Mononuclear cell (primary cell): ENCODE measurements around the gene RAB36. TPM values are rescaled to one million over a fixed set of nuclear protein-coding genes. Genes with fewer than 3 reads are reported as not detected.

Experiments used
- H3K27me3 ChIP-seq: 2 replicates; pipeline ENCODE4 v1.6.0; 2011; ENCODE audit warnings: low read length, control low read depth; ENCODE audit not compliant: insufficient read depth
- H3K4me1 ChIP-seq: 2 replicates; pipeline ENCODE4 v1.5.1; 2011; ENCODE audit warnings: mild to moderate bottlenecking, low read length, control low read depth; ENCODE audit not compliant: insufficient read depth
- H3K4me3 ChIP-seq: 2 replicates; pipeline ENCODE4 v1.5.1; 2011; ENCODE audit warnings: mild to moderate bottlenecking, low read length, moderate library complexity
- H3K9me3 ChIP-seq: 2 replicates; pipeline ENCODE4 v1.5.1; 2011; ENCODE audit warnings: low read depth, mild to moderate bottlenecking, control low read depth, low read length
- total RNA-seq: library from RNA; depleted of rRNA; stranded (reverse); fragments of >200 nt; gene quantifications from one replicate; pipeline ENCODE4 v1.2.3, GENCODE V29; 2012

Gene RAB36
- total RNA-seq, 1 donor, result not detected

DNA sequence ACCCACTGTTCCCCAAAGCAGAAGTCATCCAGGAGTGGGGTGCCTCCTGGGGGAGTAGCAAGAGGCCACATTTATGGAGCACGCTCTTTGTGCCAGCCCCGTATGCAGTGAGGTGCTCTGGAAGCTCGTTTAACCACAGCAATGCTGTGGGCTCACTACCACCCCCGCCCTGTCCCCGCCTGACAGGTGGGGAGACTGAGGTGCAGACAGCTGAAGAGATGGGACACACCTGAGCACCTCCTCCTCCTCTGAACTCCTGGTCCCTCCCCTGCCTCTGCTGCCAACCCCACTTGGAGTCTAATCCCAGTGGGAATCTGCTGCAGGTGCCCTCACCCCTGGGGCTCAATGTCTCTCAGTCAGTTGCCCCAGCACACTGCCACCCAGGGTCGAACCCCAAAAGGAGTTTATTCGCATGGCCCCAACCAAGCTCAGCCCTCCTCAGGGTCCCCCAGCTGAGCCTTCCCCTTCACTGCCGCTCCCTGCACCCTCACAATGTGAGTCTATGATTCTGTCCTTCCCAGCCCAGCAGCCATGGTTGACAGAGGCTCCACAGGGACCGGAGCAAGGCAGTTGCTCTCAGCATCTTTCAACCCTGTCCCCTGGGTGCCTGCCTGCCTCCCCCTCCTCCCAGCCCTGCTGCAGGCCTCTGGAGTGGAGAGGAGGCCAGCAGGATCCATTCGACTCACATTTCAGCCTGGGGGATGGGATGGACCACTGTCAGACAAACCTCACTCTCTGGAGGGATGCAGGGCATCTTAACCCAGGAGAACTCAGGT is 21.8 kb downstream of the RAB36 start:
- H3K4me1 ChIP-seq, result no peaks in the 10 kb centered on the region

DNA sequence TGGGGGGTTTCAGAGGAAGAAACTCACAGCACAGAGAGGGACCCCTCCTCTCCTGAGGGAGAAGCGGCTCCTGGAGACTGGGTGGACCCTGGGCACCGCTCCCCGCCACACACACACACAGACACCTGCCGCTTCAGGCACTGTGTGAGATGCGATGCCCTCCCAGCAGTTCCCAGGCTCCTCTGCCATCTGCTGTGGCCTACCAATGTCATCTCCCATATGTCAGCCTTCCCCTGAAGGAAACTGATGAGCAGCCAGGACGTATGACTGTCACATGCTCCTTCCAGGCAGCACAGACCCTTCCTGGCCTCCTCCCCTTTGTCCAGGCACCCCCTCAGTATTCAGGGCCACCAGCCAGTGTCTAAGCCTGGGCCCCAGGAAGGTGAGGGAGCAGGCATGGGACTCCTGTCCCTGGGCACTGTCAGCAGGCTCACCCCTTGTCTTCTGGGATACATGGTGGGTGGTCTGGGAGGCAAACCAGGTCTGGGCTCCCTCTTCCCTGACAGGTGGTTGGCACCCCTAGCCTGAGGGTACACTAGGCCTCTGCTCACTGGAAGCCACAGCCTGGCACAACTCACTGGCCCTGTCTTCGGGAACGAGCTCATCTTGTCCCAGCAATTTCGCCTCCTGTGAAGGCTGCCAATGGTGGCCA is 23.2 kb downstream of the RAB36 start:
- H3K4me1 ChIP-seq, result no peaks in the 10 kb centered on the region
- no peak overlapping the region for H3K4me3 ChIP-seq
- H3K9me3 ChIP-seq, result no peaks in the 10 kb centered on the region
- no peaks in the 10 kb centered on the region for H3K27me3 ChIP-seq

More for the DNA sequence above, 21.8 kb downstream of the RAB36 start:
- no peaks in the 10 kb centered on the region for H3K9me3 ChIP-seq
- H3K27me3 ChIP-seq, result no peaks in the 10 kb centered on the region
- H3K4me3 ChIP-seq, result no peak overlapping the region

DNA sequence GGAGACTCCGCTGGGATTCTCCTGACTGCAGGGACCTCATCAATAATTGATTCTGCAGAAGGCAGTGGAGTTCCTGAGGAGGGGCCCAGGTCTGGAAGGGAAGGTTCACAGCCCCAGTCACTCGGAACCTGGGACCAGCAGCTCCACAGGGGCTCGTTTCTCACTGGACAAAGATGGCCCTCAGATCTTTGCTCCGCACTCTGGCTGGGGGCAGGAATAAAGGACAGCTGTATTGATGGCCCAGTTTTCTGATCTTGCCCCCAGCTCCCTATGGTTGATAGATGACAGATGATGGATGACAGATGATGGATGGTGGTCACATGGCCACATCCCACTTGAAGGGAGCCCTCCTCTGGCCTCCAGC is 23.7 kb downstream of the RAB36 start:
- Histone ChIP-seq H3K27me3 (no peaks in the 10 kb centered on the region), H3K4me1 (no peaks in the 10 kb centered on the region), H3K4me3 (no peak overlapping the region), H3K9me3 (no peaks in the 10 kb centered on the region)

DNA sequence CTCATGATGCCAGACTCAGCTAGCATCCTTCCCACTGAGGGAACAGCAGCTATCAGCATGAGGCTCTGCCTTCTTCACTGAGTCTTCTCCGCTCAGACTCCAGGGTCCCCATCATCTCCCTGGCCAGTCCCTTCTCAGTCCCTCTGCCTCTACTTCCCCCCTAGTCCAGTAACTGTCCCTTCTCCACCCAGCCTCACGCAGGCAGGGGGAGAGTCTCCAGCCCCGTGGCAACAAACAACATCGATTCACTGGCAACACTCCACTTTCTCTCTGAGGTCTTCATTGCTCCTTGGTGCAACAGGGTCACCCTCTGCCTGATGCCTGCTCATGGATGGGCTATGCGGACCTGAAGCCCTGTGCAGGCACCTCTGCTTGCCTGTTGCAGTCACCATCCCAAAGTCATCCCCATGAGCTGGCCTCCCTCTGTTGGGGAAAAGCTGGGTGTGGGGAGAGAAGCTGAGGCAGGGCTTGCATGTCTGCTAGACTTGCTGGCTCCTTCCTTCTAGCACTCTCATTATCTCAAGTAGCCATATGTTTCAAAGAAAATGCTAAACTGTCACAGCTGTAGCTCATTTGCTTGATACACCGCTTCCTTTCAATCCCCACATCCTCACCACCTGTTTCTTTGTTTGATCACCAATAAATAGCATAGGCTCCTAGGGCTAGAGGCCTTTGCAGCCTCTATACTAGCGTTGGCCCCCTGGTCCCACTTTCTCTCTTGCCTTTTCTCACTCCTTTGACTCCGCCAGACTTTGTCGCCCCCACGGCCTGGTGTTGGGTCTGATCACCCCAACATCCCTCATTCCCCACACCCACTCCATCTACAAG is 30.8 kb downstream of the RAB36 start:
- H3K27me3 ChIP-seq, result no peaks in the 10 kb centered on the region
- no peak overlapping the region for H3K4me3 ChIP-seq
- no peaks in the 10 kb centered on the region for H3K9me3 ChIP-seq
- H3K4me1 ChIP-seq, result peaks cover 20% of the 10 kb centered on the region

DNA sequence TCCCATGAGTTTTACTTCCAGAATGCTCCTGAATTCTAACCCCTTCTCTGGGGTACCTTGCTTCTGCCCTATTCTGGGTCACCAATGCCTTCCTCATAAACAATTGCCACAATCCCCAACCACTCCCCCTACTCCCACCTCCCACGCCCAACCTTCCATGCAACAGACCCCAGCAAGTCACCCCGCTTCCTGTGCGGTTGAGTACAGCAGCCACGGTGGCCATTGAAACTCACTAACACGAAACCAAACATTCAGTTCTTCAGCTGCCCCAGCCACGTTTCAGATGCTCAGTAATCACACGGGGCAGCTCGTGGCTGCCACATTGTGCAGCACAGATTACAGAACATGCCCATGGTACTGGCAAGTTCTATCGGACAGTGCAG is 31.4 kb downstream of the RAB36 start:
- Histone ChIP-seq H3K9me3 (no peaks in the 10 kb centered on the region), H3K4me1 (peaks cover 24% of the 10 kb centered on the region), H3K27me3 (no peaks in the 10 kb centered on the region), H3K4me3 (no peak overlapping the region)

DNA sequence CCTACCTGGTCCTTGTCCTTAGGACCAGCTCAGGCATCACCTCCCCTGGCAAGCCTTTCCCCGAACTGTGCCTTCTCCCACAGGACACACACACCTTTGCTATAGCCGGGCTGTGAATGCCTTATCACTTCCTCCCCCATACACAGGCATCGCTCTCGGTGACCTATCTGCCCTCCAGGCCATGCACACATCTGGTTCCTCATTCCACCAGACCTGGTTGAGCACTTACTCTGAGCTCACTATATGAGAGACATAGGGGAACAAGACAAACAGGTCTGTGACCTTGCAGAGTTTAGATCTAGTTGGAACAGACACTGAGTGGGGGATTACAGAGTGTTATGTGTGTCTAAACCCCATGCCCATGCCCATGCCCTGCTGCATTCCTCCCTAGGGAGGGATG is 31.9 kb downstream of the RAB36 start:
- peaks cover 30% of the 10 kb centered on the region for H3K4me1 ChIP-seq
- no peaks in the 10 kb centered on the region for H3K9me3 ChIP-seq
- no peaks in the 10 kb centered on the region for H3K27me3 ChIP-seq
- no peak overlapping the region for H3K4me3 ChIP-seq

DNA sequence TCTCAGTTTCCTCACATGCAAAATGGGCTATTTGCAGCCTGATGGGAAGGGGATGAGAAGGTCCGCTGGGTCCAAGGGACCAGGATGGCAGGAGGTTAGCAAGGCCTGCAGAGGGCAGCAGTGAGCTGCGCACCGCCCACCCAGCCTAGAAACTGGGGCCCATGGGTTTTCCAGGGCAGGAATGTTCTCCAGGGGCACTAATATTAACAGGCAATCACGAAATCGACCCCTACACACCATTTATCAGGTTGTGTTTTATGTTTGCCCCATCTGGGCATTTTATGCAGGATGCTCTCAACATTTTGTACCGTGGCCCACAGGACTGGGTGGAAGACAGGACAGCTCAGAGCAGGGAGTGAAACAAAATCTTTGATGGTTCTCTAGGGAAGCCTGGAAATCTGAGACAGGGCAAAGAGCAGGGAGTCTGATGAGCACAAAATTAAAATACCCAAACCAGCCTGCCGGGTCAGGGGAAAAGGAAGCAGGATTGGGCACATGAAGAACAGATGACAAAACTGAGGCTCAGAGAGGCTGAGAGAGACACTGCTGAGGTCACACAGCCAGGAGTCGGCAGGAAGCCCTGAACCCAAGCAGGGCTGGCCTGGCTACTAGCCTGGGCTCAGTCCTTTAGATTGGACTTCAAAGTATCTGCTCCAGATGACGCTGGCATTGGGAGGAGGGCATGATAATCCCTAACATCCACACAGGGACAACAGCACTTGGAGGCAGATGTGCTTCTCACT is 33.4 kb downstream of the RAB36 start:
- no peaks in the 10 kb centered on the region for H3K27me3 ChIP-seq
- H3K9me3 ChIP-seq, result no peaks in the 10 kb centered on the region
- peaks cover 45% of the 10 kb centered on the region for H3K4me1 ChIP-seq

DNA sequence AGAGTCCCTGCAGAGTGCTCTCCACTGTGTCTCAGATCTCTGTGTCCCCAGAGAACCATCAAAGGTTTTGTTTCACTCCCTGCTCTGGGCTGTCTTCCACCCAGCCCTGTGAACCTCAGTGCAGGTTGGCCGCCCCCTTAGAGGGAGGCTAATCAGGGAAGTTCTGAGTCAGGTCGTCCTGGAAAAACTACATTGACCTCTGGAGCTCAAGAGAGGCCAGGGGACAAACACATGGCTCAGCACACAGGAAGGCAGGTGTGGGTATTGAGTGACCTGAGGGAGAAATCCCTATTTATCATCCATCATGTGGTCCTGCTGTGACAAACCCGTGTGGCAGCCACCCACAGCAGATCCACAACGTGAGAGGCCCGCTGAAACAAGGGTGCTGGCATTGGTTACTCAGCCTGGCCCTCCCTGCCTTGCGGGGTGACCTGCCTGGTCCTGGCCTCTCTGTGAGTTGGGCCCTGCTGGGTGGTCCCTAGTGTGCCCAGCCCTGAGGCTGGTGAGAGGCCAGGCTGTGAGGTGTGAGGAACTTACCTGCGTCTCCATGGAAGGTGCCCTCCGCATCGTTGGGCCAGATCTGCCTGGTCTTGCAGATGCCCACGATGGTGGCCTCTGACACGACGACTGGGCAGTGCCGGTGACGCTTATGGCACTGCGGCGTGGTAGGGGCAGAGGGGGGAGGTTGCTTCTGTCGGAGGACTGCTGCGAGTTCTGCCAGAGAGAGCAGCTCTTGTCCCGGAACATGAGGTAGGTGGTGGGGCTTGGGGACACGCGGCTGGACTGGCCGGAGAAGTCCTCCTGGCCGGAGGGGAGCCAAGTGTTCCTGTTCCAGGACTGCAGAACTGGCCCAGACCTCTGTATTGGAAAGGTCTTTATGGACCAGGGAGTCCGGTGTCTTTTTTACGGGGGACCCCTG is 34.4 kb downstream of the RAB36 start:
- H3K27me3 ChIP-seq, result no peaks in the 10 kb centered on the region
- H3K9me3 ChIP-seq, result no peaks in the 10 kb centered on the region
- peak overlapping the region; percentile 35 for H3K4me3 ChIP-seq
- H3K4me1 ChIP-seq, result peaks cover 54% of the 10 kb centered on the region

More for the DNA sequence above, 33.4 kb downstream of the RAB36 start:
- no peak overlapping the region for H3K4me3 ChIP-seq

DNA sequence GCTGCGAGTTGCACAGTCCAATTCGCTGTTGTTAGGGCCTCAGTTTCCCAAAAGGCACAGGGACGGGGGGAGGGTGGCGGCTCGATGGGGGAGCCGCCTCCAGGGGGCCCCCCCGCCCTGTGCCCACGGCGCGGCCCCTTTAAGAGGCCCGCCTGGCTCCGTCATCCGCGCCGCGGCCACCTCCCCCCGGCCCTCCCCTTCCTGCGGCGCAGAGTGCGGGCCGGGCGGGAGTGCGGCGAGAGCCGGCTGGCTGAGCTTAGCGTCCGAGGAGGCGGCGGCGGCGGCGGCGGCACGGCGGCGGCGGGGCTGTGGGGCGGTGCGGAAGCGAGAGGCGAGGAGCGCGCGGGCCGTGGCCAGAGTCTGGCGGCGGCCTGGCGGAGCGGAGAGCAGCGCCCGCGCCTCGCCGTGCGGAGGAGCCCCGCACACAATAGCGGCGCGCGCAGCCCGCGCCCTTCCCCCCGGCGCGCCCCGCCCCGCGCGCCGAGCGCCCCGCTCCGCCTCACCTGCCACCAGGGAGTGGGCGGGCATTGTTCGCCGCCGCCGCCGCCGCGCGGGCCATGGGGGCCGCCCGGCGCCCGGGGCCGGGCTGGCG is 35.1 kb downstream of the RAB36 start, which contains the start of gene BCR:
Gene BCR (plus strand): TSS at position 209 of the 592 bp plus-strand sequence. CDS start 452 bp downstream, outside the sequence.
- no peaks in the 10 kb centered on the region for H3K27me3 ChIP-seq
- peaks cover 62% of the 10 kb centered on the region for H3K4me1 ChIP-seq
- peak within 1 kb of the TSS; percentile 53 for H3K4me3 ChIP-seq
- no peaks in the 10 kb centered on the region for H3K9me3 ChIP-seq

DNA sequence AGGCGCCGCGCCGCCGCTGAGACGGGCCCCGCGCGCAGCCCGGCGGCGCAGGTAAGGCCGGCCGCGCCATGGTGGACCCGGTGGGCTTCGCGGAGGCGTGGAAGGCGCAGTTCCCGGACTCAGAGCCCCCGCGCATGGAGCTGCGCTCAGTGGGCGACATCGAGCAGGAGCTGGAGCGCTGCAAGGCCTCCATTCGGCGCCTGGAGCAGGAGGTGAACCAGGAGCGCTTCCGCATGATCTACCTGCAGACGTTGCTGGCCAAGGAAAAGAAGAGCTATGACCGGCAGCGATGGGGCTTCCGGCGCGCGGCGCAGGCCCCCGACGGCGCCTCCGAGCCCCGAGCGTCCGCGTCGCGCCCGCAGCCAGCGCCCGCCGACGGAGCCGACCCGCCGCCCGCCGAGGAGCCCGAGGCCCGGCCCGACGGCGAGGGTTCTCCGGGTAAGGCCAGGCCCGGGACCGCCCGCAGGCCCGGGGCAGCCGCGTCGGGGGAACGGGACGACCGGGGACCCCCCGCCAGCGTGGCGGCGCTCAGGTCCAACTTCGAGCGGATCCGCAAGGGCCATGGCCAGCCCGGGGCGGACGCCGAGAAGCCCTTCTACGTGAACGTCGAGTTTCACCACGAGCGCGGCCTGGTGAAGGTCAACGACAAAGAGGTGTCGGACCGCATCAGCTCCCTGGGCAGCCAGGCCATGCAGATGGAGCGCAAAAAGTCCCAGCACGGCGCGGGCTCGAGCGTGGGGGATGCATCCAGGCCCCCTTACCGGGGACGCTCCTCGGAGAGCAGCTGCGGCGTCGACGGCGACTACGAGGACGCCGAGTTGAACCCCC is 35.8 kb downstream of the RAB36 start:
- Histone ChIP-seq H3K9me3 (no peaks in the 10 kb centered on the region), H3K4me3 (peak overlapping the region; percentile 53), H3K27me3 (no peaks in the 10 kb centered on the region), H3K4me1 (peaks cover 62% of the 10 kb centered on the region)

DNA sequence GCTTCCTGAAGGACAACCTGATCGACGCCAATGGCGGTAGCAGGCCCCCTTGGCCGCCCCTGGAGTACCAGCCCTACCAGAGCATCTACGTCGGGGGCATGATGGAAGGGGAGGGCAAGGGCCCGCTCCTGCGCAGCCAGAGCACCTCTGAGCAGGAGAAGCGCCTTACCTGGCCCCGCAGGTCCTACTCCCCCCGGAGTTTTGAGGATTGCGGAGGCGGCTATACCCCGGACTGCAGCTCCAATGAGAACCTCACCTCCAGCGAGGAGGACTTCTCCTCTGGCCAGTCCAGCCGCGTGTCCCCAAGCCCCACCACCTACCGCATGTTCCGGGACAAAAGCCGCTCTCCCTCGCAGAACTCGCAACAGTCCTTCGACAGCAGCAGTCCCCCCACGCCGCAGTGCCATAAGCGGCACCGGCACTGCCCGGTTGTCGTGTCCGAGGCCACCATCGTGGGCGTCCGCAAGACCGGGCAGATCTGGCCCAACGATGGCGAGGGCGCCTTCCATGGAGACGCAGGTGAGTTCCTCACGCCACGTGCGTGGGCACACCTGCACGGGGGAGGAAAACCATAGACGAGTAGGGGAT is 36.5 kb downstream of the RAB36 start:
- peaks cover 68% of the 10 kb centered on the region for H3K4me1 ChIP-seq
- no peaks in the 10 kb centered on the region for H3K27me3 ChIP-seq
- H3K9me3 ChIP-seq, result no peaks in the 10 kb centered on the region
- peak overlapping the region; percentile 53 for H3K4me3 ChIP-seq

DNA sequence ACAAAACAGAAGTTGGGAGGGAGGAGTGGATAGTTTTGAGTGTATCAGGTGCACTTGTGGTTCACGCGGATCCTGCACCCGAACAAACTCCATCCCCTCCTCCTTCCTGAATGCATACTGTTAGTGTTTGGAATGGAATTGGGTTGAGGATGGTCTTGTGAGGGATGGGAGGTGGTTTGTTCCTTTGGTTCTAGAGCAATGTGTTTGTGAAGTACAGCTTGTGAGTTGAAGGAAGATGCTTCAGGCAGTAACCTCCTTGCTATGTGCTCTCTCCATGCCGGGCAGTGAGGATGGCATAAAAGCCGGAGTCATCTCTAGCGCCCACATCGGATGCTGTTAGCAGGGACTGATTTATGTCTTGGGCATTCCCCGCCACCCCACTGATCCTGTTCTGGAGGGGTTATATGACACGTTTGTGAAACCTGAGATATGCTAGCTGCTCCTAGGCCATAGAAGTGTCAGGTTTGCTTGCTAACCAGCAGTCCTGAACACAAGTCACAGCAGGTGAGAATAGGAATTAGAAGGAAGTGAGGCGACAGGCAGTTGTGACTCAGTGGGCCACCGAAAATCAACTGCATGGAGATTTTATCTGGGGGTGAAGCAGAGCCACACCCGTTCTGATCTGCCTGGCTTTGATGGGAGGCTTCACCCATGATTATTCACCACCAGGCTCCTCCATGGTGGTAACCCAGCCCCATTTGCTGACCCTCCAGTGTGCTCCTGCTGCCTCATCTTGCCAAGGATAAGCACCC is 37.2 kb downstream of the RAB36 start:
- H3K4me3 ChIP-seq, result peak overlapping the region; percentile 53
- H3K4me1 ChIP-seq, result peaks cover 71% of the 10 kb centered on the region

More for the DNA sequence above, 37.2 kb downstream of the RAB36 start:
- no peaks in the 10 kb centered on the region for H3K27me3 ChIP-seq
- H3K9me3 ChIP-seq, result no peaks in the 10 kb centered on the region
